ENCODE results near the gene FHL2.

Gene FHL2

GRCh38 chr2:105376789-105377240 lies 22.0 kb downstream of the FHL2 start:
- no peak for DNase-seq

GRCh38 chr2:105376010-105376409 lies 22.8 kb downstream of the FHL2 start:
- no peak for DNase-seq

- DNase-seq = no peak
Measured at GRCh38 chr2:105375001-105375561, 23.8 kb downstream of the FHL2 start.

GRCh38 chr2:105373895-105374401 lies 24.9 kb downstream of the FHL2 start:
- DNase-seq = no peak

- no peak for DNase-seq
Measured at GRCh38 chr2:105373344-105373781, 25.5 kb downstream of the FHL2 start.

- DNase-seq = no peak
Measured at GRCh38 chr2:105371810-105372209, 27.0 kb downstream of the FHL2 start.

- no peak for DNase-seq
Measured at GRCh38 chr2:105371156-105371555, 27.7 kb downstream of the FHL2 start.

- DNase-seq = no peak
Measured at GRCh38 chr2:105369777-105370690, 28.8 kb downstream of the FHL2 start.

- no peak for DNase-seq
Measured at GRCh38 chr2:105368759-105369408, 30.0 kb downstream of the FHL2 start.

- no peak for DNase-seq
Measured at GRCh38 chr2:105365206-105365605, 33.6 kb downstream of the FHL2 start.

- no peak for DNase-seq
Measured at GRCh38 chr2:105364436-105365139, 34.3 kb downstream of the FHL2 start.

GRCh38 chr2:105362862-105363591 lies 35.8 kb downstream of the FHL2 start:
- DNase-seq = no peak

- no peak for DNase-seq
Measured at GRCh38 chr2:105361102-105361889, 37.6 kb downstream of the FHL2 start.

GRCh38 chr2:105358593-105358992 lies 40.3 kb downstream of the FHL2 start:
- DNase-seq = no peak

- no peak for DNase-seq
Measured at GRCh38 chr2:105357122-105357521, 41.7 kb downstream of the FHL2 start.

- no peak for DNase-seq
Measured at GRCh38 chr2:105344704-105345345, 54.0 kb downstream of the FHL2 start.

- DNase-seq = no peak
Measured at GRCh38 chr2:105339414-105339813, 59.4 kb downstream of the FHL2 start.

- DNase-seq = no peak
Measured at GRCh38 chr2:105338020-105338385, 60.8 kb downstream of the FHL2 start.

- DNase-seq = peak; percentile 63
Measured at GRCh38 chr2:105337122-105338019, 61.5 kb downstream of the FHL2 start, which contains the start of gene C2orf49. TSS of gene C2orf49 (plus strand) at chr2:105337540. CDS start at chr2:105337588, 48 bp downstream.

- DNase-seq = no peak
Measured at GRCh38 chr2:105336786-105337121, 62.1 kb downstream of the FHL2 start.
